Small intestine (tissue), 7 donors: ENCODE results near the gene MAP1B. TPM values are rescaled to one million over a fixed set of nuclear protein-coding genes. Genes with fewer than 3 reads are reported as not detected.

Source experiments
- DNase-seq, 2 donors: peaks; one replicate each; pipeline versions ENCODE4 v3.0.0 to v3.0.0-alpha.2; 2013
- FAIRE-seq: peaks from 2 replicates; lab custom pipeline; 2012; peaks lifted over from hg19 to GRCh38; lab: Jason Lieb, UNC
- H3K27ac ChIP-seq, 3 donors: one replicate each; pipeline ENCODE4 v1.5.1; 2013; ENCODE audit warnings: low read length in 2 of 3, mild to moderate bottlenecking in 2 of 3, control low read depth in 1 of 3, inconsistent platforms in 1 of 3, low read depth in 1 of 3, moderate library complexity in 1 of 3
- H3K27me3 ChIP-seq, 3 donors: one replicate each; pipeline ENCODE4 v1.6.1; 2013; ENCODE audit warnings: low read length in 3 of 3, inconsistent platforms in 1 of 3; ENCODE audit not compliant: control insufficient read depth in 3 of 3, insufficient read depth in 3 of 3
- H3K36me3 ChIP-seq, 3 donors: one replicate each; pipeline ENCODE4 v1.6.1; 2013; ENCODE audit warnings: low read length in 3 of 3, inconsistent platforms in 1 of 3, low read depth in 1 of 3, mild to moderate bottlenecking in 1 of 3, moderate library complexity in 1 of 3; ENCODE audit not compliant: control insufficient read depth in 3 of 3, insufficient read depth in 2 of 3
- H3K4me1 ChIP-seq, 3 donors: one replicate each; pipeline ENCODE4 v1.6.1; 2013; ENCODE audit warnings: low read length in 2 of 3, inconsistent platforms in 1 of 3, low read depth in 1 of 3, mild to moderate bottlenecking in 1 of 3, moderate library complexity in 1 of 3; ENCODE audit not compliant: control insufficient read depth in 3 of 3, insufficient read depth in 2 of 3
- H3K4me3 ChIP-seq, 3 donors: one replicate each; pipeline ENCODE4 v1.5.1; 2013; ENCODE audit warnings: low read length in 3 of 3, control low read depth in 1 of 3, inconsistent platforms in 1 of 3, low read depth in 1 of 3, mild to moderate bottlenecking in 1 of 3, moderate library complexity in 1 of 3
- H3K9me3 ChIP-seq, 2 donors: one replicate each; pipeline ENCODE4 v1.6.1; 2013; ENCODE audit warnings: low read depth in 1 of 2, low read length in 1 of 2; ENCODE audit not compliant: control insufficient read depth in 2 of 2, insufficient read depth in 1 of 2
- WGBS, 3 donors: extraction: QIAGEN DNeasy Blood & Tissue Kit; methylation state at CpG; one replicate each; pipeline ENCODE4 v1.1.7; 2013; 5-methylcytosine and 5-hydroxymethylcytosine counted together
- polyA plus RNA-seq, 4 donors: library from polyadenylated mRNA; stranded (reverse) in 3 of 4; unstranded in 1 of 4; fragments of 200-250 nt in 3 of 4; fragments of 120-200 nt in 1 of 4; gene quantifications; one replicate each; pipeline versions ENCODE4 v1.2.1 to v1.2.3, GENCODE V29; 2013
- donor health status: healthy with polysubstance abuse.
- donor health status: control.
- donor health status: control.
- donor health status: Bipolar disorder and iron deficiency.
- donor health status: healthy.

MAP1B gene
- polyA plus RNA-seq, 4 donors, result 0.45 to 7.4 (median 2.7) TPM

- peaks cover 0 to 3% (median 0%) of the 10 kb centered on the region in 3 donors for H3K4me1 ChIP-seq
- WGBS, 3 donors, result 87 to 89% (median 88%) methylated on average over 2 of the region's 2 CpGs
- no peaks in the 10 kb centered on the region for H3K36me3 ChIP-seq
- FAIRE-seq (no peak), DNase-seq (no peak)
- no peak overlapping the region for H3K4me3 ChIP-seq
- H3K27me3 ChIP-seq, result peaks cover 0 to 3% (median 0%) of the 10 kb centered on the region in 3 donors
- H3K27ac ChIP-seq, result no peak overlapping the region
- H3K9me3 ChIP-seq, result no peaks in the 10 kb centered on the region
These were observed 37.5 kb downstream of the MAP1B start for GRCh38 chr5:72144762-72145161.

- WGBS, 3 donors, result 29 to 45% (median 42%) methylated on average over 1 of the region's 1 CpG
- Histone ChIP-seq H3K27ac (no peak overlapping the region), H3K4me3 (no peak overlapping the region), H3K9me3 (no peaks in the 10 kb centered on the region), H3K4me1 (peaks cover 0 to 3% (median 0%) of the 10 kb centered on the region in 3 donors), H3K36me3 (no peaks in the 10 kb centered on the region), H3K27me3 (peaks cover 0 to 3% (median 0%) of the 10 kb centered on the region in 3 donors)
- FAIRE-seq (no peak), DNase-seq (no peak)
These were observed 38.1 kb downstream of the MAP1B start for GRCh38 chr5:72145348-72145747.

GRCh38 chr5:72146056-72146455, 38.8 kb downstream of the MAP1B start:
- Histone ChIP-seq H3K4me3 (no peak overlapping the region), H3K4me1 (peaks cover 0 to 3% (median 0%) of the 10 kb centered on the region in 3 donors), H3K27ac (no peak overlapping the region), H3K9me3 (no peaks in the 10 kb centered on the region), H3K27me3 (peaks cover 0 to 3% (median 0%) of the 10 kb centered on the region in 3 donors), H3K36me3 (no peaks in the 10 kb centered on the region)
- 85 to 92% (median 89%) methylated on average over 3 of the region's 3 CpGs for WGBS, 3 donors
- DNase-seq, result no peak
- FAIRE-seq, result no peak

- H3K4me3 ChIP-seq, result no peak overlapping the region
- H3K9me3 ChIP-seq, result no peaks in the 10 kb centered on the region
- no peaks in the 10 kb centered on the region for H3K36me3 ChIP-seq
- FAIRE-seq (no peak), DNase-seq (no peak)
- H3K27ac ChIP-seq, result no peak overlapping the region
- H3K27me3 ChIP-seq, result peaks cover 0 to 3% (median 0%) of the 10 kb centered on the region in 3 donors
- 88 to 94% (median 93%) methylated on average over 4 of the region's 4 CpGs for WGBS, 3 donors
- peaks cover 0 to 3% (median 0%) of the 10 kb centered on the region in 3 donors for H3K4me1 ChIP-seq
These were observed 40.3 kb downstream of the MAP1B start for GRCh38 chr5:72147569-72147968.

- Histone ChIP-seq H3K27ac (peak overlapping the region in 1 of 3 donors; percentile 32), H3K4me1 (peaks cover 0 to 3% (median 0%) of the 10 kb centered on the region in 3 donors), H3K36me3 (no peaks in the 10 kb centered on the region), H3K9me3 (no peaks in the 10 kb centered on the region), H3K27me3 (peaks cover 0 to 3% (median 0%) of the 10 kb centered on the region in 3 donors), H3K4me3 (no peak overlapping the region)
- FAIRE-seq (no peak), DNase-seq (no peak)
- WGBS, 3 donors, result 86 to 98% (median 96%) methylated on average over 2 of the region's 2 CpGs
These were observed 42.5 kb downstream of the MAP1B start for GRCh38 chr5:72149742-72150141.

GRCh38 chr5:72151169-72151568, 43.9 kb downstream of the MAP1B start:
- FAIRE-seq (no peak), DNase-seq (no peak)
- no peak overlapping the region for H3K27ac ChIP-seq

GRCh38 chr5:72151646-72152045, 44.4 kb downstream of the MAP1B start:
- DNase-seq (no peak), FAIRE-seq (no peak)
- no peaks in the 10 kb centered on the region for H3K9me3 ChIP-seq
- H3K36me3 ChIP-seq, result no peaks in the 10 kb centered on the region
- H3K4me3 ChIP-seq, result no peak overlapping the region
- peaks cover 0 to 3% (median 0%) of the 10 kb centered on the region in 3 donors for H3K27me3 ChIP-seq
- no peak overlapping the region for H3K27ac ChIP-seq
- 56 to 90% (median 65%) methylated on average over 1 of the region's 1 CpG for WGBS, 3 donors
- peaks cover 0 to 3% (median 0%) of the 10 kb centered on the region in 3 donors for H3K4me1 ChIP-seq

More at GRCh38 chr5:72151169-72151568, 43.9 kb downstream of the MAP1B start:
- Histone ChIP-seq H3K4me1 (peaks cover 0 to 3% (median 0%) of the 10 kb centered on the region in 3 donors), H3K27me3 (peaks cover 0 to 3% (median 0%) of the 10 kb centered on the region in 3 donors), H3K36me3 (no peaks in the 10 kb centered on the region), H3K9me3 (no peaks in the 10 kb centered on the region), H3K4me3 (no peak overlapping the region)

GRCh38 chr5:72152545-72152944, 45.3 kb downstream of the MAP1B start:
- H3K27ac ChIP-seq, result no peak overlapping the region

GRCh38 chr5:72153551-72153950, 46.3 kb downstream of the MAP1B start:
- Histone ChIP-seq H3K36me3 (no peaks in the 10 kb centered on the region), H3K4me3 (no peak overlapping the region), H3K27me3 (peaks cover 0 to 3% (median 0%) of the 10 kb centered on the region in 3 donors), H3K4me1 (peaks cover 0 to 3% (median 0%) of the 10 kb centered on the region in 3 donors), H3K9me3 (no peaks in the 10 kb centered on the region), H3K27ac (no peak overlapping the region)
- 79 to 85% (median 80%) methylated on average over 4 of the region's 4 CpGs for WGBS, 3 donors
- FAIRE-seq, result no peak
- no peak for DNase-seq

More at GRCh38 chr5:72152545-72152944, 45.3 kb downstream of the MAP1B start:
- no peak for FAIRE-seq
- Histone ChIP-seq H3K4me3 (no peak overlapping the region), H3K9me3 (no peaks in the 10 kb centered on the region), H3K27me3 (peaks cover 0 to 3% (median 0%) of the 10 kb centered on the region in 3 donors), H3K4me1 (peaks cover 0 to 3% (median 0%) of the 10 kb centered on the region in 3 donors), H3K36me3 (no peaks in the 10 kb centered on the region)
- DNase-seq, result no peak
- WGBS, 3 donors, result 88 to 92% (median 90%) methylated on average over 8 of the region's 8 CpGs
